Neural progenitor cell (in vitro differentiated cells): ENCODE measurements around the gene SEMA6A. TPM values are rescaled to one million over a fixed set of nuclear protein-coding genes. Genes with fewer than 3 reads are reported as not detected.

Experiments used
- DNase-seq: peaks from one replicate; pipeline ENCODE4 v3.0.0-alpha.2; 2016; ENCODE audit warnings: low spot score
- H2AFZ ChIP-seq: fragments of 200-600 bp; sonication (generic); replicated peaks from 2 replicates; pipeline ENCODE4 v1.6.1; 2016; ENCODE audit warnings: antibody characterized with exemption
- H3F3A ChIP-seq: fragments of 200-600 bp; sonication (generic); 2 replicates; pipeline ENCODE4 v1.6.1; 2016; ENCODE audit warnings: antibody characterized with exemption, low read depth
- H3K27ac ChIP-seq: fragments of 200-600 bp; sonication (generic); 2 replicates; pipeline ENCODE4 v1.5.1; 2016; ENCODE audit warnings: mild to moderate bottlenecking
- H3K27me3 ChIP-seq: fragments of 200-600 bp; sonication (generic); 2 replicates; pipeline ENCODE4 v1.6.1; 2016; ENCODE audit warnings: mild to moderate bottlenecking, moderate library complexity
- H3K36me3 ChIP-seq: fragments of 200-600 bp; sonication (generic); 2 replicates; pipeline ENCODE4 v1.5.1; 2016
- H3K4me1 ChIP-seq: fragments of 200-600 bp; sonication (generic); 2 replicates; pipeline ENCODE4 v1.6.1; 2016; ENCODE audit warnings: mixed run types
- H3K4me2 ChIP-seq: fragments of 200-600 bp; sonication (generic); 2 replicates; pipeline ENCODE4 v1.6.1; 2016
- H3K4me3 ChIP-seq: fragments of 200-600 bp; sonication (generic); 2 replicates; pipeline ENCODE4 v1.5.1; 2016
- H3K79me2 ChIP-seq: fragments of 200-600 bp; sonication (generic); 2 replicates; pipeline ENCODE4 v1.6.1; 2016; ENCODE audit warnings: low read depth
- H3K9ac ChIP-seq: fragments of 200-600 bp; sonication (generic); 2 replicates; pipeline ENCODE4 v1.6.1; 2016
- H3K9me3 ChIP-seq: fragments of 200-600 bp; sonication (generic); 2 replicates; pipeline ENCODE4 v1.5.1; 2016; ENCODE audit warnings: low read depth
- H4K20me1 ChIP-seq: fragments of 200-600 bp; sonication (generic); 2 replicates; pipeline ENCODE4 v1.6.1; 2016; ENCODE audit warnings: low read depth
- H3K27ac Mint-ChIP-seq: 3 replicates; pipeline ENCODE4 v1.8.0; 2021; ENCODE audit warnings: mixed read lengths
- H3K27me3 Mint-ChIP-seq: 2 replicates; pipeline ENCODE4 v1.8.0; 2022; ENCODE audit warnings: low read depth, mild to moderate bottlenecking, inconsistent platforms, moderate library complexity, mixed read lengths; ENCODE audit not compliant: insufficient read depth
- H3K36me3 Mint-ChIP-seq: 3 replicates; pipeline ENCODE4 v1.8.0; 2021; ENCODE audit warnings: mixed read lengths
- H3K4me1 Mint-ChIP-seq: 3 replicates; pipeline ENCODE4 v1.8.0; 2021; ENCODE audit warnings: mixed read lengths
- H3K4me3 Mint-ChIP-seq: 3 replicates; pipeline ENCODE4 v1.8.0; 2021; ENCODE audit warnings: mild to moderate bottlenecking, moderate library complexity, mixed read lengths
- H3K9me3 Mint-ChIP-seq: 3 replicates; pipeline ENCODE4 v1.8.0; 2020; ENCODE audit warnings: mixed read lengths
- EZH2 ChIP-seq: fragments of 200-600 bp; sonication (generic); IDR thresholded peaks from 2 replicates; pipeline ENCODE4 v1.6.1; 2017; ENCODE audit warnings: antibody characterized with exemption, mild to moderate bottlenecking, moderate library complexity
- EZH2phosphoT487 ChIP-seq: fragments of 200-600 bp; sonication (generic); IDR thresholded peaks from 2 replicates; pipeline ENCODE4 v1.6.1; 2017; ENCODE audit warnings: antibody characterized with exemption
- total RNA-seq: library from RNA; depleted of rRNA; stranded (reverse); fragments of >200 nt; gene quantifications from 2 replicates; pipeline ENCODE4 v1.2.3, GENCODE V29; 2015; ENCODE audit warnings: low replicate concordance
- TF ChIP-seq, protein P1 (sequence below): fragments of 200-600 bp; sonication (generic); IDR thresholded peaks from 2 replicates; pipeline ENCODE4 v1.5.1; 2017; ENCODE audit warnings: antibody characterized with exemption, mild to moderate bottlenecking

Gene SEMA6A
- total RNA-seq, 1 donor from 2014 or later, result 86.4 TPM

DNA sequence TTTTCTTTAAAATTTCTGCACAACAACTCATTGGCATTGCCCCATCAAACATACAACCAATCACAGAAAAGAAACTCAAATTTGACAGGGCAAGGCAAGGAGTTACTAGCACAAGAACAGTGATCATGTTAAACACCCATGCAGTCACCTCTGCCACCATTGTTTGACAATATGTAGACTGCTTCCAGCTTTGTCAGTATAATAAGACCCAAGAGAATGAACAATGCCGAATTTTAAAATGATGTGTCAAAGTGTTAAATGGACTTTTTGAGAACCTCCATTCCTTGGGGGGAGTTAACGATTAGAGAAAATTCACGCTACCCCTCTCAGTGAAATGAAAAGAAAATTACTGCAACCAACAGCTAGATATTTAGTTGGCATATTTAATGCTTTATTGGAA, 109.2 kb downstream of the SEMA6A start:
- Histone ChIP-seq H3K9me3 (no peaks in the 10 kb centered on the region), H2AFZ (no peak overlapping the region), H4K20me1 (peaks cover 10% of the 10 kb centered on the region), H3K27me3 (no peaks in the 10 kb centered on the region), H3K9ac (no peak overlapping the region), H3K4me1 (peaks cover 17% of the 10 kb centered on the region), H3K36me3 (peaks cover 4% of the 10 kb centered on the region), H3K27ac (no peak overlapping the region), H3K4me3 (no peak overlapping the region), H3K4me2 (no peak overlapping the region), H3F3A (peaks cover 13% of the 10 kb centered on the region), H3K79me2 (peaks cover 29% of the 10 kb centered on the region)
- no peak for DNase-seq
- no peaks in the 10 kb centered on the region for H3K4me1 Mint-ChIP-seq
- no peak overlapping the region for H3K27ac Mint-ChIP-seq
- no peaks in the 10 kb centered on the region for H3K27me3 Mint-ChIP-seq
- no peak overlapping the region for H3K4me3 Mint-ChIP-seq
- no peak for TF ChIP-seq EZH2phosphoT487
- no peak for TF ChIP-seq EZH2
- TF ChIP-seq, protein P1, sequence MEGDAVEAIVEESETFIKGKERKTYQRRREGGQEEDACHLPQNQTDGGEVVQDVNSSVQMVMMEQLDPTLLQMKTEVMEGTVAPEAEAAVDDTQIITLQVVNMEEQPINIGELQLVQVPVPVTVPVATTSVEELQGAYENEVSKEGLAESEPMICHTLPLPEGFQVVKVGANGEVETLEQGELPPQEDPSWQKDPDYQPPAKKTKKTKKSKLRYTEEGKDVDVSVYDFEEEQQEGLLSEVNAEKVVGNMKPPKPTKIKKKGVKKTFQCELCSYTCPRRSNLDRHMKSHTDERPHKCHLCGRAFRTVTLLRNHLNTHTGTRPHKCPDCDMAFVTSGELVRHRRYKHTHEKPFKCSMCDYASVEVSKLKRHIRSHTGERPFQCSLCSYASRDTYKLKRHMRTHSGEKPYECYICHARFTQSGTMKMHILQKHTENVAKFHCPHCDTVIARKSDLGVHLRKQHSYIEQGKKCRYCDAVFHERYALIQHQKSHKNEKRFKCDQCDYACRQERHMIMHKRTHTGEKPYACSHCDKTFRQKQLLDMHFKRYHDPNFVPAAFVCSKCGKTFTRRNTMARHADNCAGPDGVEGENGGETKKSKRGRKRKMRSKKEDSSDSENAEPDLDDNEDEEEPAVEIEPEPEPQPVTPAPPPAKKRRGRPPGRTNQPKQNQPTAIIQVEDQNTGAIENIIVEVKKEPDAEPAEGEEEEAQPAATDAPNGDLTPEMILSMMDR, result no peak
- peaks cover 52% of the 10 kb centered on the region for H3K36me3 Mint-ChIP-seq
- H3K9me3 Mint-ChIP-seq, result peaks cover 2% of the 10 kb centered on the region

- no peak overlapping the region for H3K4me3 Mint-ChIP-seq
- Histone ChIP-seq H3K27me3 (no peaks in the 10 kb centered on the region), H3K9ac (no peak overlapping the region), H4K20me1 (peaks cover 10% of the 10 kb centered on the region), H3K4me2 (no peak overlapping the region), H3K36me3 (peaks cover 4% of the 10 kb centered on the region), H3K27ac (no peak overlapping the region), H3K9me3 (no peaks in the 10 kb centered on the region), H3K79me2 (peaks cover 24% of the 10 kb centered on the region), H2AFZ (no peak overlapping the region), H3F3A (peaks cover 13% of the 10 kb centered on the region), H3K4me1 (peaks cover 17% of the 10 kb centered on the region), H3K4me3 (no peak overlapping the region)
- no peak for TF ChIP-seq EZH2
- TF ChIP-seq, protein P1, result no peak
- no peak for TF ChIP-seq EZH2phosphoT487
- DNase-seq, result no peak
- peaks cover 2% of the 10 kb centered on the region for H3K9me3 Mint-ChIP-seq
- peaks cover 46% of the 10 kb centered on the region for H3K36me3 Mint-ChIP-seq
- no peak overlapping the region for H3K27ac Mint-ChIP-seq
- H3K4me1 Mint-ChIP-seq, result no peaks in the 10 kb centered on the region
- H3K27me3 Mint-ChIP-seq, result no peaks in the 10 kb centered on the region
Measured at GRCh38 chr5:116464144-116464708, 110.4 kb downstream of the SEMA6A start.

DNA sequence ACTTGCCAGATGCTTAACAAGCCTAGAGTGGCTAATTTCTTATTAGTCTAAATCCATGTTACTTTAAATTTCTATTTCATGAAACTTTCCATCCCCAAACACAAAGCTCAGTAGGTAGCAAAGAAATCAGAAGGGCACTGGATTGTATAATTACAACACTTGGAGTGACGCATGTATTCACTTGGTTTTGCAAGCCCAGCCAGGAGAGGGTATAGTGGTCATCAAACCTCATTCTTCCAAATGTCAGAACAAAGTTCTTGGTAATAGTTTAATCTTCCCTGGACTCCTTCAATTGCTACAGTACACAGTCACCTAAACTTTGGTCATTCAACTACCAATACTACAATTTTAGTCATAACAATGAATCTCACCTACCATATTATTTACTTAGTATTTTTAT, 112.1 kb downstream of the SEMA6A start:
- H3K79me2 ChIP-seq, result peaks cover 21% of the 10 kb centered on the region
- H3K27ac Mint-ChIP-seq, result no peak overlapping the region
- H3K4me3 ChIP-seq, result no peak overlapping the region
- H3K4me1 ChIP-seq, result peaks cover 17% of the 10 kb centered on the region
- H3K27me3 Mint-ChIP-seq, result no peaks in the 10 kb centered on the region
- TF ChIP-seq, protein P1, result no peak
- H3K36me3 Mint-ChIP-seq, result peaks cover 35% of the 10 kb centered on the region
- no peak overlapping the region for H3K9ac ChIP-seq
- no peak for DNase-seq
- H2AFZ ChIP-seq, result no peak overlapping the region
- no peaks in the 10 kb centered on the region for H3K27me3 ChIP-seq
- H3K9me3 Mint-ChIP-seq, result no peaks in the 10 kb centered on the region
- no peak overlapping the region for H3K4me3 Mint-ChIP-seq
- peaks cover 10% of the 10 kb centered on the region for H4K20me1 ChIP-seq
- H3K4me2 ChIP-seq, result no peak overlapping the region
- peak overlapping the region; percentile 31 for H3K27ac ChIP-seq
- H3F3A ChIP-seq, result peaks cover 10% of the 10 kb centered on the region
- no peaks in the 10 kb centered on the region for H3K36me3 ChIP-seq
- H3K4me1 Mint-ChIP-seq, result no peaks in the 10 kb centered on the region
- H3K9me3 ChIP-seq, result no peaks in the 10 kb centered on the region
